Heart right ventricle (tissue), 16 donors: ENCODE data around the gene FAM53A. TPM values are rescaled to one million over a fixed set of nuclear protein-coding genes. Genes with fewer than 3 reads are reported as not detected.

Source experiments
- ATAC-seq, 8 donors: fragments of 200-7000 bp; cut with Tn5 transposase; one replicate each; pipeline ENCODE4 v1.9.1; 2020; ENCODE audit warnings: mild to moderate bottlenecking in 8 of 8, moderate library complexity in 8 of 8, moderate number of reproducible peaks in 1 of 8
- DNase-seq, 2 donors: peaks; one replicate each; pipeline ENCODE4 v3.0.0-alpha.2; 2020
- H3K27ac ChIP-seq, 10 donors: fragments of 200-600 bp; sonication (generic) in 2 of 10; one replicate each; pipeline versions ENCODE4 v1.5.0 to v1.8.0; 2020 to 2022; ENCODE audit warnings: mild to moderate bottlenecking in 3 of 10
- H3K27me3 ChIP-seq, 7 donors: fragments of 200-600 bp; one replicate each; pipeline ENCODE4 v1.8.0; 2021 to 2022; ENCODE audit warnings: mild to moderate bottlenecking in 2 of 7
- H3K36me3 ChIP-seq, 9 donors: fragments of 200-600 bp; sonication (generic) in 1 of 9; one replicate each; pipeline versions ENCODE4 v1.5.0 to v1.8.0; 2020 to 2022; ENCODE audit warnings: mild to moderate bottlenecking in 2 of 9
- H3K4me1 ChIP-seq, 9 donors: fragments of 200-600 bp; sonication (generic) in 1 of 9; one replicate each; pipeline versions ENCODE4 v1.5.0 to v1.8.0; 2020 to 2022; ENCODE audit warnings: mild to moderate bottlenecking in 4 of 9
- H3K4me3 ChIP-seq, 10 donors: fragments of 200-600 bp; sonication (generic) in 2 of 10; one replicate each; pipeline versions ENCODE4 v1.5.0 to v1.8.0; 2020 to 2022; ENCODE audit warnings: mild to moderate bottlenecking in 7 of 10, moderate library complexity in 2 of 10
- H3K9me3 ChIP-seq, 11 donors: fragments of 200-600 bp in 10 of 11; sonication (generic) in 2 of 11; one replicate each; pipeline versions ENCODE4 v1.5.0 to v1.8.0; 2013 to 2022; ENCODE audit warnings: mild to moderate bottlenecking in 2 of 11, control low read depth in 1 of 11, moderate library complexity in 1 of 11
- WGBS, 2 donors: extraction: QIAGEN DNeasy Blood & Tissue Kit; methylation state at CpG; one replicate each; pipeline ENCODE4 v1.1.7; 2013; ENCODE audit warnings: inconsistent platforms in 1 of 2; 5-methylcytosine and 5-hydroxymethylcytosine counted together
- intact Hi-C, 10 donors: fragments of 100-400 bp; cut with DNase I; formaldehyde crosslinking; loops; one replicate each; pipeline versions ENCODE4 v1.11.1 to v1.14.2; 2022
- polyA plus RNA-seq, 2 donors: library from polyadenylated mRNA; stranded (reverse); fragments of 200-250 nt; gene quantifications; one replicate each; pipeline ENCODE4 v1.2.3, GENCODE V29; 2013
- total RNA-seq, 10 donors: library from RNA; stranded (reverse); fragmentation: NEBNext Ultra II Directional in 3 of 10; extraction: Animal tissue kit (Norgen Biotek cat#: 25700) in 3 of 10; gene quantifications; one replicate each; pipeline versions ENCODE4 v1.2.1 to v1.2.4, GENCODE V29; 2021 to 2023
- TF ChIP-seq, protein P1 (sequence below), 9 donors: fragments of 200-600 bp; sonication (generic) in 2 of 9; IDR thresholded peaks; one replicate each; pipeline versions ENCODE4 v1.5.0 to v1.8.0; 2021 to 2022; ENCODE audit warnings: antibody characterized with exemption in 9 of 9, mild to moderate bottlenecking in 5 of 9, moderate library complexity in 1 of 9
- donor health status: Arrhythmogenic right ventricular cardiomyopathy.
- donor health status: ischemic (EF 13 %, LVEDD 7.1; RV severe dilation, severe dysfunction).
- donor health status: healthy with polysubstance abuse.
- donor health status: DM: no; HTN: yes; CAD: no.
- donor health status: DM: no; HTN: no; CAD: no.
- donor health status: ischemic (EF 25% LVEDD 6.9; RV normal size, moderate dysfunction).
- donor health status: ischemic (EF 25% LVEDD 5.7; RV mildly dilated, moderate dysfunction).
- donor health status: healthy.
- donor health status: DM: yes; HTN: yes; CAD: no.
- donor health status: Ischemic cardiomyopathy.
- donor health status: ischemic (EF 35%, LVEDD 5.7; RV mildly dilated, moderate dysfunction).
- donor health status: nonischemic (EF 11% LVEDD 7.7; RV severe dilation, severe dysfunction).
- donor health status: DM: yes; HTN: yes; CAD: no.
- donor health status: PGD.
- donor health status: ischemic (EF 29% LVEDD 5.4; RV normal size, mild dysfunction).
- donor health status: nonischemic (EF 23%, LVEDD 6.1; RV moderate dilation, normal function).

Gene FAM53A
- total and polyA plus RNA-seq, 12 donors, result 0.24 to 1.5 (median 0.74) TPM

DNA sequence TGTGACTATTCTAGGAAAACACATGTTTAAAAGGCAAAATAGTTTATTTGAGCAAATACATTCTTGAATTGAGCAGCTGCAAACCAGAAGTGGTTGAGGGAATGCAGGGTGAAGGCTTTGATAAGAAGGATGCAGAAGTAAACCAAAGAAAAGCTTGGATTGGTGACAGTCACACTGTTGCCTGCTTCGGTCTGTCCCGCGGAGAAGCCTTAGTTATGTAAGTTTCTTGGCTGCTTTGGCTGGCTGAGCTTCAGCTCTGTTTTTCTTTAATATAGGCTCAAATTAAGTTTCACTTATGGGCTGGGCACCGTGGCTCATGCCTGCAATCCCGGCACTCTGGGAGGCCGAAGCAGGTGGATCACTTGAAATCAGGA lies 67.6 kb downstream of the FAM53A start:
- 68% methylated on average over 6 of the region's 6 CpGs for WGBS, 2 donors
- no peak for DNase-seq
- TF ChIP-seq, protein P1, sequence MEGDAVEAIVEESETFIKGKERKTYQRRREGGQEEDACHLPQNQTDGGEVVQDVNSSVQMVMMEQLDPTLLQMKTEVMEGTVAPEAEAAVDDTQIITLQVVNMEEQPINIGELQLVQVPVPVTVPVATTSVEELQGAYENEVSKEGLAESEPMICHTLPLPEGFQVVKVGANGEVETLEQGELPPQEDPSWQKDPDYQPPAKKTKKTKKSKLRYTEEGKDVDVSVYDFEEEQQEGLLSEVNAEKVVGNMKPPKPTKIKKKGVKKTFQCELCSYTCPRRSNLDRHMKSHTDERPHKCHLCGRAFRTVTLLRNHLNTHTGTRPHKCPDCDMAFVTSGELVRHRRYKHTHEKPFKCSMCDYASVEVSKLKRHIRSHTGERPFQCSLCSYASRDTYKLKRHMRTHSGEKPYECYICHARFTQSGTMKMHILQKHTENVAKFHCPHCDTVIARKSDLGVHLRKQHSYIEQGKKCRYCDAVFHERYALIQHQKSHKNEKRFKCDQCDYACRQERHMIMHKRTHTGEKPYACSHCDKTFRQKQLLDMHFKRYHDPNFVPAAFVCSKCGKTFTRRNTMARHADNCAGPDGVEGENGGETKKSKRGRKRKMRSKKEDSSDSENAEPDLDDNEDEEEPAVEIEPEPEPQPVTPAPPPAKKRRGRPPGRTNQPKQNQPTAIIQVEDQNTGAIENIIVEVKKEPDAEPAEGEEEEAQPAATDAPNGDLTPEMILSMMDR (IDR thresholded peaks at IDR 0.05), result no peak
- Histone ChIP-seq H3K4me3 (no peak overlapping the region), H3K4me1 (peaks cover 0 to 7% (median 0%) of the 10 kb centered on the region in 9 donors), H3K36me3 (no peaks in the 10 kb centered on the region), H3K27ac (no peak overlapping the region), H3K9me3 (peaks cover 0 to 11% (median 0%) of the 10 kb centered on the region in 11 donors), H3K27me3 (peaks cover 0 to 5% (median 0%) of the 10 kb centered on the region in 7 donors)
- intact Hi-C loops, result no loop called here
- ATAC-seq, result peak in 1 of 8 donors; percentile 44

DNA sequence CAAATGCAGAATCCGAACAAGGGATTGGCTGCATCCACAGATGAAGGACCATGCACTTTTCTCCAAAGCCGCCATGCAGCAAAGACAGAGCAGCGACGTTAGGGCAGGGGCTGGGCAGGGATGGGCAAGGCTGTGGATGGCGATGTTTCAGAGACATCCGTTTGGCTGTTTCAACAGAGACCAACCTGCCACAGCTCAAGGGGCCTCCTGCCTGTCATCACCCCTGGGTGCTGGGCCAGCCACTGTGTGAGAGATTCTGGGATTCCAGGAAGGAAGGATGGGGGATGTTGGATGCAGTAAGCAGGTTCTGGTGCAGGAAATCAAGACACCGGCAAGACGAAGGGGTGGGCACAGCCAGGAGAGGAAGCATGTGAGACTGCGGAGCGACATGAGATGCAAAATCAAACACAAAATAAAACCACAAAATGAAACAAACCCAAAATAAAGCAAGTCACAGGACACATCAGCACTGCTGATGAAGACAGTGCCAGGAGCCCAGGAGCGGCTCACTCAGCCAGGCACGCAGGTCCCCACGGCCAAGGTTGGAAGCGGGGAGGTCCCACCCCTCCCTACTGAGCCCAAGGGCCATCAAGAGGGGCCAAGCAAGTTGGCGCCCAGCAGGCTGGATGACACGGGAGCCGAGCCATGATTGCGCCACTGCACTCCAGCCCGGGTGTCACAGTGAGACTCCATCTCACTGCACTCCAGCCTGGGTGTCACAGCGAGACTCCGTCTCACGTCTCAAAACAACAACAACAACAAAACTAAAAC lies 68.1 kb downstream of the FAM53A start:
- WGBS, 2 donors, result 57 to 72% methylated on average over 22 of the region's 22 CpGs
- peaks cover 0 to 5% (median 0%) of the 10 kb centered on the region in 7 donors for H3K27me3 ChIP-seq
- peaks cover 0 to 11% (median 0%) of the 10 kb centered on the region in 11 donors for H3K9me3 ChIP-seq
- peak in 4 of 8 donors; percentile 17 to 75 (median 41) for ATAC-seq
- no peak overlapping the region for H3K4me3 ChIP-seq
- H3K36me3 ChIP-seq, result no peaks in the 10 kb centered on the region
- H3K4me1 ChIP-seq, result peaks cover 0 to 7% (median 0%) of the 10 kb centered on the region in 9 donors
- no peak for DNase-seq
- no peak overlapping the region for H3K27ac ChIP-seq
- intact Hi-C loops, result no loop called here
- TF ChIP-seq, protein P1 (IDR thresholded peaks at IDR 0.05), result no peak

DNA sequence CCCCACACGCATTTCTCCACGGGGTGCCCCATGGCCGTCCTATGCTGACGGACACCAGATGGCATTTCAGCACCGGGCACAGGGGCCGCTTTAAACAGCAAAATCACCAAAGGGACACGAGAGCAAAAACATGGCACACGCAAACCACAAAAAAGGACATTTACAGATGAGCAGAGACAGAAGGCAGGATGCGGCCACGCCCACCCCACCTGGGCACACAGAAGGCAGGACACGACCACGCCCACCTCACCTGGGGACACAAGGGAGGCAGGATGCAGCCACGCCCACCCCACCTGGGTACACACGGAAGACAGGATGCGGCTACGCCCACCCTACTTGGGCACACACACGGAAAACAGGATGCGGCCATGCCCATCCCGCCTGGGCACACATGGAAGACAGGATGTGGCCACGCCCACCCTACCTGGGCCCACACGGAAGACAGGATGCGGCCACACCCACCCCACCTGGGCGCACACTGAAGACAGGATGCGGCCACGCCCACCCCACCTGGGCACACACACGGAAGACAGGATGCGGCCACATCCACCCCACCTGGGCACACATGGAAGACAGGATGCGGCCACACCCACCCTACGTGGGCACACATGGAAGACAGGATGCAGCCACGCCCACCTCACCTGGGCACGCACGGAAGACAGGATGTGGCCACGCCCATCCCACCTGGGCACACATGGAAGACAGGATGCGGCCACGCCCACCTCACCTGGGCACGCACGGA lies 69.1 kb downstream of the FAM53A start:
- TF ChIP-seq, protein P1 (IDR thresholded peaks at IDR 0.05), result no peak
- peaks cover 0 to 7% (median 0%) of the 10 kb centered on the region in 9 donors for H3K4me1 ChIP-seq
- intact Hi-C loops, result no loop called here
- DNase-seq (no peak), ATAC-seq (no peak)
- no peak overlapping the region for H3K4me3 ChIP-seq
- H3K27ac ChIP-seq, result no peak overlapping the region
- peaks cover 0 to 11% (median 0%) of the 10 kb centered on the region in 11 donors for H3K9me3 ChIP-seq
- WGBS, 2 donors, result 77 to 82% methylated on average over 37 of the region's 37 CpGs
- H3K36me3 ChIP-seq, result no peaks in the 10 kb centered on the region
- peaks cover 0 to 5% (median 0%) of the 10 kb centered on the region in 7 donors for H3K27me3 ChIP-seq

DNA sequence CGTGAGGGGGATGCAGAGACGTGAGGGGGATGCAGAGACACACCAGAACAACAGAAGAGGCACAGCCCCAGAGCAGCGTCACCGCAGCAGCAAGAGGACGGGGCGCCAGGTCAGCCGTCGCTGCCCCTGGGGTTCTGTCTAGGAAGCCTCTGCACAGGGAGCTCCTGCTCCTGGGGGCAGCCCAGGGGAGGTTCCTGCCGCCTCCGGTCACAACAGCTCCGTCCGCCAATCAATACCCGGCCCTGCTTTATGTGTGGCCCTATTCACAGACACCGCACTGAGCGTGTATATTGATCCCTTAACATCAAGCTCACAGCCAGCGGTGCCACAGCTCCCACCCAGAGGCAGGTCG lies 69.6 kb downstream of the FAM53A start:
- Histone ChIP-seq H3K9me3 (peaks cover 0 to 11% (median 0%) of the 10 kb centered on the region in 11 donors), H3K27me3 (peaks cover 0 to 5% (median 0%) of the 10 kb centered on the region in 7 donors), H3K4me3 (no peak overlapping the region), H3K27ac (no peak overlapping the region), H3K36me3 (no peaks in the 10 kb centered on the region), H3K4me1 (peaks cover 0 to 7% (median 0%) of the 10 kb centered on the region in 9 donors)
- WGBS, 2 donors, result 87% methylated on average over 17 of the region's 17 CpGs
- ATAC-seq, result no peak
- DNase-seq, result no peak
- TF ChIP-seq, protein P1 (IDR thresholded peaks at IDR 0.05), result no peak
- intact Hi-C loops, result no loop called here
